ENCODE measurements around the gene ANTKMT.

GRCh38 chr16:769934-770333, 49.0 kb downstream of the ANTKMT start:
- no peak for TF ChIP-seq CTCF (IDR thresholded peaks at IDR 0.05; ENCODE audit: low read depth, low read length)
- no peak for TF ChIP-seq EZH2phosphoT487 (IDR thresholded peaks at IDR 0.05; ENCODE audit: low read depth)

Measured in OCI-LY3 (cell line).